Measurements from ENCODE around the gene SLIT3. TPM values are rescaled to one million over a fixed set of nuclear protein-coding genes. Genes with fewer than 3 reads are reported as not detected.

Gene SLIT3
- total RNA-seq, 1 experiment from 2014 or later, result 0.92 TPM

- Mint-ChIP-seq H3K9me3 (no peaks in the 10 kb centered on the region), H3K4me1 (peaks cover 22 to 24% of the 10 kb centered on the region in 2 experiments), H3K4me3 (no peak overlapping the region), H3K27me3 (ENCODE audit: low read depth) (peaks cover 69% of the 10 kb centered on the region), H3K27ac (no peak overlapping the region), H3K36me3 (ENCODE audit: insufficient read depth in 1 of 3, low read depth in 3 of 3) (no peaks in the 10 kb centered on the region)
- H2BK12ac ChIP-seq (ENCODE audit: insufficient read length, low read depth, low read length), result no peak overlapping the region
- no peak for TF ChIP-seq CTCF (conservative IDR thresholded peaks at IDR 0.05)
- H2BK15ac ChIP-seq (ENCODE audit: low read depth, low read length), result no peak overlapping the region
- no peak overlapping the region for H3T11ph ChIP-seq (ENCODE audit: low read length)
- 0 out of 2 replicates have a peak, but pooled peaks cover 2% of the 10 kb centered on the region for H3K4me1 ChIP-seq (ENCODE audit: insufficient read depth, low read length)
- no peak overlapping the region for H4K8ac ChIP-seq (replicated peaks; ENCODE audit: insufficient read length, low read depth, low read length)
- H3K27ac ChIP-seq (ENCODE audit: insufficient read length, low read depth, low read length), result no peak overlapping the region
- H3K14ac ChIP-seq (ENCODE audit: insufficient read depth, low read length), result no peak overlapping the region
- H3K23me2 ChIP-seq (ENCODE audit: insufficient read length, low read depth, low read length, poor library complexity, severe bottlenecking), result no peaks in the 10 kb centered on the region
- no CpG with 5 or more reads among the region's 6 CpGs for WGBS (ENCODE audit: extremely low coverage, insufficient read length, low lambda C conversion rate)
- no peak overlapping the region for H2AFZ ChIP-seq (ENCODE audit: low read length)
- H3K4me2 ChIP-seq (ENCODE audit: insufficient read depth, insufficient read length, low read length), result no peak overlapping the region
- no peak overlapping the region for H3K4ac ChIP-seq (ENCODE audit: low read depth, low read length)
- H4K91ac ChIP-seq (ENCODE audit: insufficient read length, low read depth, low read length), result no peak overlapping the region
- H3K79me2 ChIP-seq (ENCODE audit: insufficient read depth, low read length), result no peaks in the 10 kb centered on the region
- H2BK20ac ChIP-seq (ENCODE audit: low read depth, low read length, poor library complexity, severe bottlenecking), result no peak overlapping the region
- no peak overlapping the region for H3K56ac ChIP-seq (ENCODE audit: insufficient read length, low read depth, low read length)
- H3K23ac ChIP-seq (ENCODE audit: insufficient read length, low read depth, low read length), result no peak overlapping the region
- no peak overlapping the region for H3K18ac ChIP-seq (ENCODE audit: insufficient read length, low read depth, low read length)
- no peak overlapping the region for H3K9ac ChIP-seq (ENCODE audit: extremely low read depth, insufficient read length, low read length)
- no peak overlapping the region for H4K5ac ChIP-seq (ENCODE audit: insufficient read length, low read depth, low read length)
- DNase-seq, result no peak
- no peak overlapping the region for H2AK5ac ChIP-seq (ENCODE audit: insufficient read length, low read length)
- H3K9me3 ChIP-seq (ENCODE audit: control insufficient read depth, low read depth, low read length), result no peaks in the 10 kb centered on the region
- no peak overlapping the region for H2BK120ac ChIP-seq (ENCODE audit: low read depth, low read length, poor library complexity, severe bottlenecking)
- no peak overlapping the region for H2BK5ac ChIP-seq (ENCODE audit: insufficient read length, low read length)
- H3K79me1 ChIP-seq (ENCODE audit: insufficient read depth, low read depth, low read length, poor library complexity, severe bottlenecking), result no peaks in the 10 kb centered on the region
- no peaks in the 10 kb centered on the region for H4K20me1 ChIP-seq (ENCODE audit: control insufficient read depth, insufficient read depth, insufficient read length)
- H3K27me3 ChIP-seq (ENCODE audit: insufficient read depth, low read length), result peaks cover 17% of the 10 kb centered on the region
These were observed 2.7 kb downstream of the SLIT3 start for GRCh38 chr5:169298193-169298592.
